ENCODE data around the gene PDE7B.

PDE7B gene

GRCh38 chr6:135985471-135985870 is 134.0 kb downstream of the PDE7B start:
- DNase-seq (ENCODE audit: low spot score) = no peak

- DNase-seq (ENCODE audit: low spot score) = no peak
Observed at GRCh38 chr6:135987226-135987625, 135.7 kb downstream of the PDE7B start.

- no peak for DNase-seq (ENCODE audit: low spot score)
Observed at GRCh38 chr6:135990439-135990838, 138.9 kb downstream of the PDE7B start.

GRCh38 chr6:135990855-135991464 is 139.5 kb downstream of the PDE7B start:
- no peak for DNase-seq (ENCODE audit: low spot score)

- no peak for DNase-seq (ENCODE audit: low spot score)
Observed at GRCh38 chr6:135992739-135993138, 141.2 kb downstream of the PDE7B start.

- no peak for DNase-seq (ENCODE audit: low spot score)
Observed at GRCh38 chr6:135993361-135993760, 141.9 kb downstream of the PDE7B start.

GRCh38 chr6:135994857-135995544 is 143.5 kb downstream of the PDE7B start:
- DNase-seq (ENCODE audit: low spot score) = no peak

- no peak for DNase-seq (ENCODE audit: low spot score)
Observed at GRCh38 chr6:135995545-135995898, 144.0 kb downstream of the PDE7B start.

- no peak for DNase-seq (ENCODE audit: low spot score)
Observed at GRCh38 chr6:135996668-135997067, 145.2 kb downstream of the PDE7B start.

GRCh38 chr6:135999393-135999792 is 147.9 kb downstream of the PDE7B start:
- no peak for DNase-seq (ENCODE audit: low spot score)

- DNase-seq (ENCODE audit: low spot score) = no peak
Observed at GRCh38 chr6:136007345-136007744, 155.8 kb downstream of the PDE7B start.

- no peak for DNase-seq (ENCODE audit: low spot score)
Observed at GRCh38 chr6:136011475-136011874, 160.0 kb downstream of the PDE7B start.

- DNase-seq (ENCODE audit: low spot score) = no peak
Observed at GRCh38 chr6:136012198-136012887, 160.8 kb downstream of the PDE7B start.

GRCh38 chr6:136012943-136013342 is 161.4 kb downstream of the PDE7B start:
- no peak for DNase-seq (ENCODE audit: low spot score)

- DNase-seq (ENCODE audit: low spot score) = no peak
Observed at GRCh38 chr6:136014454-136015437, 163.2 kb downstream of the PDE7B start.

GRCh38 chr6:136015531-136015930 is 164.0 kb downstream of the PDE7B start:
- DNase-seq (ENCODE audit: low spot score) = no peak

- DNase-seq (ENCODE audit: low spot score) = no peak
Observed at GRCh38 chr6:136016228-136017225, 165.0 kb downstream of the PDE7B start.

GRCh38 chr6:136020691-136021090 is 169.2 kb downstream of the PDE7B start:
- DNase-seq (ENCODE audit: low spot score) = no peak

GRCh38 chr6:136022224-136022874 is 170.8 kb downstream of the PDE7B start:
- no peak for DNase-seq (ENCODE audit: low spot score)

GRCh38 chr6:136024711-136025110 is 173.2 kb downstream of the PDE7B start:
- no peak for DNase-seq (ENCODE audit: low spot score)

Data from pons (tissue), 1 donor.